Muscle layer of colon (tissue), 2 donors: ENCODE results near the gene UTS2R.
A peak's percentile ranks its signal among the peaks of the same experiment; 100 is the strongest.

Experiments
- H3K27ac ChIP-seq: one replicate; pipeline ENCODE4 v1.7.0; 2013; ENCODE audit warnings: low read depth, mild to moderate bottlenecking, low read length, moderate library complexity
- H3K27me3 ChIP-seq, 2 donors: one replicate each; pipeline ENCODE4 v1.7.0; 2013; ENCODE audit warnings: low read length in 2 of 2, mild to moderate bottlenecking in 2 of 2; ENCODE audit not compliant: insufficient read depth in 2 of 2, control insufficient read depth in 1 of 2
- H3K36me3 ChIP-seq: one replicate; pipeline ENCODE4 v1.7.0; 2013; ENCODE audit warnings: mild to moderate bottlenecking, low read length; ENCODE audit not compliant: insufficient read depth
- H3K4me1 ChIP-seq: one replicate; pipeline ENCODE4 v1.7.0; 2013; ENCODE audit warnings: mild to moderate bottlenecking, low read length; ENCODE audit not compliant: insufficient read depth
- H3K4me3 ChIP-seq, 2 donors: one replicate each; pipeline ENCODE4 v1.7.0; 2013; ENCODE audit warnings: low read length in 2 of 2, low read depth in 1 of 2, mild to moderate bottlenecking in 1 of 2, moderate library complexity in 1 of 2
- H3K9ac ChIP-seq: one replicate; pipeline ENCODE4 v1.7.0; 2013; ENCODE audit warnings: low read length
- H3K9me3 ChIP-seq: one replicate; pipeline ENCODE4 v1.7.0; 2013; ENCODE audit warnings: mild to moderate bottlenecking, low read length
- donor health status: abdominal sarcoma.
- donor health status: Adenocarcinoma of cecum.

Gene UTS2R

DNA sequence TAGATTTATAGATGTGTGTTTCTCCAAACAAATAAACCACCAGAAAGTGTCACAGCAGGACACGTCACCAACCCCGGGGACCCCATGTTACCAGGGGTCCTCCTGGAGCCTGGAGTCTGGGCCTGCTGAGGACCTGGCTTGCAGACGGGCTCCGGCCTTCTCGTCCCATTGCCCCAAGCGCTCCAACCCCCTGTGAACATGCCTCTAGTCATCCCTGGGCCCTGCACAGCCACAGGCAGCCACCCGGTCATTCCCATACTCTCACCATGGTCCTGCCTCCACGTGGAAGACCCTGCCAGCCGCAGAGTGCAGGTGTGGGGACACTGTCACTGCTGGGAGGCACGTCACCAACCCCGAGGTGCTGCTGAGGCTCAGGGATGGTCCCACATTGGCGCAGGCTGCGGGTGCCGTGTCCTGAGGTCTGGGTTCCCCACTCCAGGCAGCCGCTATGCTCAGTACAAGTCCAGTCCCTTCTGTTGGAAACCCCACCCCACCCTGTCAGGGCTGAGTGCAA is 42.5 kb upstream of the UTS2R start:
- no peak overlapping the region for H3K9ac ChIP-seq
- no peak overlapping the region for H3K4me3 ChIP-seq
- no peaks in the 10 kb centered on the region for H3K27me3 ChIP-seq
- no peak overlapping the region for H3K27ac ChIP-seq
- peaks cover 5% of the 10 kb centered on the region for H3K36me3 ChIP-seq
- H3K4me1 ChIP-seq = peaks cover 20% of the 10 kb centered on the region
- no peaks in the 10 kb centered on the region for H3K9me3 ChIP-seq

DNA sequence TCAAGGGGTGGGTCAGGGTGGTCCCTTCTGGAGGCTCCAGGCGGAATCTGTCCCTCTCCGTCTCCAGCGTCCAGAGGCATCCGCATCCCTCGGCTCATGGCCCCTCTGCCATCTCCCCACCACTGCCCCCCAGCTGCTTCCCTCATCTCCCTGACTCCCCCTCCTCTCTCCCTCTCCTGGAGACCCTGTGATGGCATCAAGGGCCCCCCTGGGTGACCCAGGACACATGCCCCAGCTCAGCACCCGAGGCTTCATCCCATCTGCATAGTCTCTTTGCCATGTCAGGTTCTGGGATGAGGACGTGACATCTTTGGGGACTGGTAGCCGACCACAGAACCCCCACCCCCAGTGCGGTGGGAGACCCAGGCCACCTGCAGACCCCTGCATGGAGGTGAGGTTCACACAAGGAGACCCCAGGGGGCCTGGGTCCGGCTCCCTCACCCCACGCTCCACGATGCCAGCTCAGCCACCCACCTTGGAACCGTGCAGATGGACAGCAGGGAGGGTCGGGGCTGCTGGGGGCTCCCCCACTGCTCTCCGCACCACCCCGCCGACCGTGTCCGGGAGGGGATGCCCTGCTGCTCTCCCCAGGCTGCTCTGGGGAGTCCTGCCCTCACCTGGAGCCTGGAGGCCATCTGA is 41.8 kb upstream of the UTS2R start:
- Histone ChIP-seq H3K4me3 (no peak overlapping the region), H3K27ac (no peak overlapping the region), H3K27me3 (no peaks in the 10 kb centered on the region), H3K4me1 (peaks cover 27% of the 10 kb centered on the region), H3K36me3 (peaks cover 2% of the 10 kb centered on the region), H3K9ac (no peak overlapping the region), H3K9me3 (no peaks in the 10 kb centered on the region)

GRCh38 chr17:82330322-82331239 is 41.0 kb upstream of the UTS2R start:
- no peaks in the 10 kb centered on the region for H3K36me3 ChIP-seq
- peaks cover 30% of the 10 kb centered on the region for H3K4me1 ChIP-seq
- H3K27me3 ChIP-seq = no peaks in the 10 kb centered on the region
- no peak overlapping the region for H3K27ac ChIP-seq
- H3K4me3 ChIP-seq = no peak overlapping the region
- no peaks in the 10 kb centered on the region for H3K9me3 ChIP-seq
- H3K9ac ChIP-seq = no peak overlapping the region

GRCh38 chr17:82331345-82331939 is 40.1 kb upstream of the UTS2R start:
- Histone ChIP-seq H3K9ac (no peak overlapping the region), H3K27ac (no peak overlapping the region), H3K36me3 (no peaks in the 10 kb centered on the region), H3K4me3 (no peak overlapping the region), H3K4me1 (peaks cover 30% of the 10 kb centered on the region), H3K27me3 (no peaks in the 10 kb centered on the region), H3K9me3 (no peaks in the 10 kb centered on the region)

DNA sequence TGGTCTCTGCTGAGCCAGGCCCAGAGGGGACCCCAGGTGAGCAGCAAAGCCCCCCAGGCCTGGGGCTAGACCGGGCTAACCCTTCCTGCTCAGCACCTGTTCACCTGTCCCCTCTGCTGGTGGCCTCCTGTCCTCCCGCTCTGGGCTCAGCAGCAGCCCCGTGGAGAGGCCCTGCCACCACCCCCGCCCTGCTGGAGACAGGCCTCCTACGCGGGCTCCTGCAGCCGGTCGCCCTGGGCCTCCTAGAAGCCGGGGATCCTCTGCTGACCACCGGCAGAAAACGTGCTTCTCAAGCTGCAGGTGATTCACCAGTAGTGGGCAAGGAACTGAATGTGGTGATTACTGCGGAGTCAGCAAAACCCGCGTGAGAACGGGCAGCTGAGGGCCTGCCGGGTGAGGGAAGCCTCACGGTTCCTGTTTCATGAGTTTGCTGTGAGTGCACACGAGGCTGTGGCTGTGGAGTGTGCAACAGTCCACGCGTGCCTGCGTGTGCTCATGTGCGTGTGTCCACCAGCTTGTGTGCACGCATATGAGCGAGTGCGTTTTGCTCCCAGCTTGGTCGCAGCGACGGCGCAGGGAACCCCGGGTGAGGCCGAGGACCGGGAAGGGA is 38.8 kb upstream of the UTS2R start:
- Histone ChIP-seq H3K9ac (no peak overlapping the region), H3K36me3 (no peaks in the 10 kb centered on the region), H3K4me3 (peak overlapping the region; percentile 62 to 71), H3K27ac (peak overlapping the region; percentile 80), H3K4me1 (peaks cover 30% of the 10 kb centered on the region), H3K9me3 (no peaks in the 10 kb centered on the region), H3K27me3 (no peaks in the 10 kb centered on the region)

GRCh38 chr17:82333279-82334171 is 38.0 kb upstream of the UTS2R start, which contains the start of gene SECTM1:
Gene SECTM1, minus strand, starts transcription at chr17:82333766. Its CDS starts 6,526 bp downstream, at chr17:82327240.
- H3K9ac ChIP-seq = no peak within 1 kb of the TSS
- H3K4me1 ChIP-seq = peaks cover 33% of the 10 kb centered on the region
- H3K27me3 ChIP-seq = no peaks in the 10 kb centered on the region
- H3K4me3 ChIP-seq = peak within 1 kb of the TSS; percentile 62 to 71
- H3K9me3 ChIP-seq = no peaks in the 10 kb centered on the region
- H3K36me3 ChIP-seq = no peaks in the 10 kb centered on the region
- peak within 1 kb of the TSS; percentile 80 for H3K27ac ChIP-seq

GRCh38 chr17:82334204-82334621 is 37.4 kb upstream of the UTS2R start:
- H3K36me3 ChIP-seq = no peaks in the 10 kb centered on the region
- H3K4me3 ChIP-seq = peak overlapping the region; percentile 52 to 53
- no peaks in the 10 kb centered on the region for H3K27me3 ChIP-seq
- H3K9me3 ChIP-seq = no peaks in the 10 kb centered on the region
- H3K27ac ChIP-seq = peak overlapping the region; percentile 80
- H3K9ac ChIP-seq = no peak overlapping the region
- peaks cover 37% of the 10 kb centered on the region for H3K4me1 ChIP-seq

DNA sequence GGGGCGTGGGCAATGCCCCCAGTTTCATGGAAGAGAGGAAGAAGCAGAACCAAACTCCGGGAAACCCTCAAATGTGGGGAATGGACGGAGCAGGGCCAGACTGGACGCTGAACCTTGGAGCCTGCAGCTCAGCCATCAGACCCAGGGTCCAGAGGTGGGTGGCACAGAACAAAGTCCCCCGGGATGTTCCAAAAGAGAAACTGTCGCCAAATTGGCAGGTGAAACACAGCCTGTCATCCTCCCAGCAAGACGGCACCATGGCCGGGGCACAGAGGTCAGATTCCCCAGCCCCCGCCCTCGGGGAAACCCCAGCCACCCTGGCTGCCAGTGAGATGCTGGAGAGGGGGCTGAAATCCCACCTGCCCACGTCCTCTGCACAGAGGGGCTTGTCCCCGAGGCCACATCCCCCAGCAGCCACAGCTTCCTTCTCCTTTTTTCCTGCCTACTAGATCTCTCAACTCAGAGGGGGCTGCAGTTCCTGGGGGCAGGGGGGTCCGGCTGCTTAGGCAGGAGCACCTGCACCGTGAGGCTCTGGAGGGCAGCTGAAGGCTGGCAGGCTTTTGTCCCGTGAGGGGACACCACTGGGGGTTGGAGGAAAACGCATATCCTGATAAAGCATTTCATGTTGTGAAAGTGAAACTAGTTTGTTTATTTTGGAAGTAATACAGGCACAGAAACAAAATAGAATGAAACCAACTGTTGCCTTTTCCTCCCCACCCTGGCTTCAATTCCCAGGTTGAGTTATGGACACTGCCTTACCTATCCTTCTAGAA is 36.8 kb upstream of the UTS2R start:
- Histone ChIP-seq H3K27ac (peak overlapping the region; percentile 80), H3K4me1 (peaks cover 36% of the 10 kb centered on the region), H3K27me3 (no peaks in the 10 kb centered on the region), H3K9me3 (no peaks in the 10 kb centered on the region), H3K36me3 (no peaks in the 10 kb centered on the region), H3K4me3 (peak overlapping the region; percentile 52 to 53), H3K9ac (peak overlapping the region; percentile 1)

DNA sequence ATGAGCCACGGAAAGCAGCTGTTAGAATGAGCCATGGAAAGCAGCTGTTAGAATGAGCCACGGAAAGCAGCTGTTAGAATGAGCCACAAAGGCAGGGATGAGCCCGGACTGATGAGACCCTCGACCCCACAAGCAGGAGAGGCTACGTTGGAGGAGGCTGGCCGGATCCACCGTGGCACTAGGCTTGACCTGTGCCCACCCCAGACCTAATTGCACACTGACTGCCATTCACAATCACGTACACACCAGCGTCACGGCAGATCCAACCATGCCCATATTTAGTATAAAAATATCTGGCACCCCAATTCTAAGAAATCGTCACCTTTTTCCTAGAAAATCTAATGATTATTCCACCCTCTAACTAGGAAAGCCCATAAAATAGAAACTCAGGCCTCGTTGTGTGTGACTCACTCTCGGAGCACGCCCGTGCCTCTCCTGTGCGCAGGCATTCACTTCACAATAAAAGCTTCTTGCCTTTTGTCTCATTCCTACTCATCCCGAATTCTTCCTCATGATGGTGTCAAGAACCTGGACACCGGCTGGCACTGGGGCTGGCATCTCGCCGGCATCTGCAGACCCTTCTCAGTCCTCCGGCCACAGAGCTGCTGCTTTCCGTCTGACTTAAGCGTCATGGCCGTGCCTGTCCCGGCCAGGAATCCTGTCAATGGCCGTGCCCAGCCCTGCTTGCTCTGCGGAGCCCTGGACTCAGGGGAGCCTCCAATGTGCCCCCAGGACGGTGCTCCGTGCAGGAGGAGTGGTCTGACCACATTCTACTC is 32.5 kb upstream of the UTS2R start:
- H3K36me3 ChIP-seq = no peaks in the 10 kb centered on the region
- H3K4me3 ChIP-seq = peak overlapping the region; percentile 5 to 51
- peak overlapping the region; percentile 73 for H3K27ac ChIP-seq
- peak overlapping the region; percentile 73 for H3K9ac ChIP-seq
- H3K4me1 ChIP-seq = peaks cover 17% of the 10 kb centered on the region
- H3K27me3 ChIP-seq = no peaks in the 10 kb centered on the region
- H3K9me3 ChIP-seq = no peaks in the 10 kb centered on the region
